MM.1S (cell line): Measurements from ENCODE around the gene PRPF38A.
A peak's percentile ranks its signal among the peaks of the same experiment; 100 is the strongest.

Source experiments
- DNase-seq: peaks from one replicate; pipeline ENCODE4 v3.0.0-alpha.2; 2015
- H2AFZ ChIP-seq: fragments of 300-600 bp; sonication (generic); 2 replicates; pipeline ENCODE4 v1.6.0; 2016; ENCODE audit warnings: antibody characterized with exemption, low read length
- H3F3A ChIP-seq: fragments of 300-600 bp; sonication (generic); 2 replicates; pipeline ENCODE4 v1.6.1; 2016; ENCODE audit warnings: mild to moderate bottlenecking, antibody characterized with exemption, low read length, moderate library complexity, mixed read lengths; ENCODE audit not compliant: insufficient read depth
- H3K27ac ChIP-seq: fragments of 300-600 bp; sonication (generic); 2 replicates; pipeline ENCODE4 v1.5.1; 2016; ENCODE audit warnings: mild to moderate bottlenecking, low read length
- H3K27me3 ChIP-seq: fragments of 300-600 bp; sonication (generic); replicated peaks from 2 replicates; pipeline ENCODE4 v1.6.0; 2016; ENCODE audit warnings: low read length; ENCODE audit not compliant: insufficient read depth
- H3K36me3 ChIP-seq: fragments of 300-600 bp; sonication (generic); replicated peaks from 2 replicates; pipeline ENCODE4 v1.6.1; 2016; ENCODE audit warnings: mild to moderate bottlenecking, low read length, mixed read lengths; ENCODE audit not compliant: insufficient read depth
- H3K4me1 ChIP-seq: fragments of 300-600 bp; sonication (generic); 2 replicates; pipeline ENCODE4 v1.6.1; 2016; ENCODE audit warnings: low read length, mixed read lengths
- H3K4me2 ChIP-seq: fragments of 300-600 bp; sonication (generic); 2 replicates; pipeline ENCODE4 v1.6.0; 2016; ENCODE audit warnings: low read depth, low read length
- H3K4me3 ChIP-seq: fragments of 300-600 bp; sonication (generic); 2 replicates; pipeline ENCODE4 v1.5.1; 2016; ENCODE audit warnings: low read length, mixed read lengths
- H3K79me2 ChIP-seq: fragments of 300-600 bp; sonication (generic); 2 replicates; pipeline ENCODE4 v1.6.1; 2016; ENCODE audit warnings: mixed run types, low read length, mixed read lengths
- H3K9ac ChIP-seq: fragments of 300-600 bp; sonication (generic); 2 replicates; pipeline ENCODE4 v1.6.1; 2016; ENCODE audit warnings: low read length, mixed read lengths
- H3K9me2 ChIP-seq: fragments of 300-600 bp; sonication (generic); replicated peaks from 2 replicates; pipeline ENCODE4 v1.6.1; 2016; ENCODE audit warnings: mild to moderate bottlenecking, low read length, mixed read lengths; ENCODE audit not compliant: insufficient read depth
- H3K9me3 ChIP-seq: fragments of 300-600 bp; sonication (generic); replicated peaks from 2 replicates; pipeline ENCODE4 v1.6.1; 2016; ENCODE audit warnings: mild to moderate bottlenecking, low read length, mixed read lengths; ENCODE audit not compliant: insufficient read depth
- H4K20me1 ChIP-seq: fragments of 300-600 bp; sonication (generic); 2 replicates; pipeline ENCODE4 v1.6.1; 2016; ENCODE audit warnings: mild to moderate bottlenecking, low read length, moderate library complexity, mixed read lengths; ENCODE audit not compliant: insufficient read depth
- CTCF ChIP-seq: fragments of 300-600 bp; sonication (generic); IDR thresholded peaks from 2 replicates; pipeline ENCODE4 v1.5.1; 2016; ENCODE audit warnings: antibody characterized with exemption, low read length, mixed read lengths
- EZH2 ChIP-seq: fragments of 300-600 bp; sonication (generic); optimal IDR thresholded peaks from 2 replicates; pipeline ENCODE3; 2017; ENCODE audit warnings: low read depth, mild to moderate bottlenecking, antibody characterized with exemption, low read length, mixed read lengths
- EZH2phosphoT487 ChIP-seq: fragments of 300-600 bp; sonication (generic); IDR thresholded peaks from 2 replicates; pipeline ENCODE4 v1.6.1; 2018; ENCODE audit warnings: antibody characterized with exemption, low read length

The PRPF38A gene

GRCh38 chr1:52404975-52405338 is 555 bp downstream of the PRPF38A start:
- Histone ChIP-seq H2AFZ (peak overlapping the region; percentile 89), H3K4me1 (0 out of 2 replicates have a peak, but pooled peaks cover 11% of the 10 kb centered on the region), H3K79me2 (peaks cover 87% of the 10 kb centered on the region), H3K9me2 (no peaks in the 10 kb centered on the region), H3K4me3 (peak overlapping the region; percentile 95), H3K4me2 (peak overlapping the region; percentile 71), H3F3A (peaks cover 10% of the 10 kb centered on the region; the same call in 1 of the 2 replicates), H3K27me3 (no peaks in the 10 kb centered on the region), H3K27ac (peak overlapping the region; percentile 89), H3K9me3 (no peaks in the 10 kb centered on the region), H3K36me3 (peaks cover 7% of the 10 kb centered on the region; the same call in 1 of the 2 replicates), H3K9ac (peak overlapping the region; percentile 93), H4K20me1 (no peaks in the 10 kb centered on the region)
- TF ChIP-seq CTCF (no peak), EZH2 (no peak), EZH2phosphoT487 (no peak)
- no peak for DNase-seq

GRCh38 chr1:52413410-52413989 is 9.1 kb downstream of the PRPF38A start:
- Histone ChIP-seq H2AFZ (no peak overlapping the region), H4K20me1 (no peaks in the 10 kb centered on the region), H3K9me2 (no peaks in the 10 kb centered on the region), H3K9ac (no peak overlapping the region), H3K79me2 (peaks cover 10% of the 10 kb centered on the region), H3K4me3 (no peak overlapping the region), H3F3A (no peaks in the 10 kb centered on the region), H3K36me3 (peaks cover 20% of the 10 kb centered on the region), H3K9me3 (no peaks in the 10 kb centered on the region), H3K4me1 (no peaks in the 10 kb centered on the region), H3K27me3 (no peaks in the 10 kb centered on the region), H3K4me2 (no peak overlapping the region), H3K27ac (no peak overlapping the region)
- DNase-seq, result no peak
- TF ChIP-seq CTCF, result no peak
- no peak for TF ChIP-seq EZH2phosphoT487
- no peak for TF ChIP-seq EZH2

GRCh38 chr1:52414942-52415341 is 10.5 kb downstream of the PRPF38A start:
- no peaks in the 10 kb centered on the region for H3K79me2 ChIP-seq
- H3K9me2 ChIP-seq, result no peaks in the 10 kb centered on the region
- H3K4me1 ChIP-seq, result no peaks in the 10 kb centered on the region
- no peak overlapping the region for H3K9ac ChIP-seq
- no peak for DNase-seq
- H2AFZ ChIP-seq, result no peak overlapping the region
- H3K27me3 ChIP-seq, result no peaks in the 10 kb centered on the region
- H3K36me3 ChIP-seq, result peaks cover 20% of the 10 kb centered on the region
- H3K4me2 ChIP-seq, result no peak overlapping the region
- TF ChIP-seq CTCF (no peak), EZH2 (no peak)
- H3F3A ChIP-seq, result no peaks in the 10 kb centered on the region
- H3K27ac ChIP-seq, result no peak overlapping the region
- H4K20me1 ChIP-seq, result no peaks in the 10 kb centered on the region
- H3K4me3 ChIP-seq, result no peak overlapping the region
- H3K9me3 ChIP-seq, result no peaks in the 10 kb centered on the region
